ENCODE results near the gene LEFTY2.

GRCh38 chr1:225931270-225932136 is 9.5 kb downstream of the LEFTY2 start:
- TF ChIP-seq POLR2A (IDR thresholded peaks at IDR 0.05) (no peak), CTCF (IDR thresholded peaks at IDR 0.05) (no peak), EP300 (IDR thresholded peaks at IDR 0.05; ENCODE audit: low read depth) (no peak)
